Activated T-helper 2 cell treated with anti-CD3 and anti-CD28 coated beads, Interferon-gamma antibody, Interleukin-2, Interleukin-4, amounts not matched to agents 10 μg/mL and 5 μg/mL and 100 μg/mL, durations not matched to agents 14 hours and 24 hours and 36 hours (primary cell): ENCODE data around the gene MR1. TPM values are rescaled to one million over a fixed set of nuclear protein-coding genes. Genes with fewer than 3 reads are reported as not detected.

Experiments
- total RNA-seq: library from RNA; stranded (reverse); gene quantifications from 2 replicates; pipeline ENCODE4 v1.2.3, GENCODE V29; 2022

The MR1 gene
- total RNA-seq, 1 donor from 2014 or later = 13.8 TPM

Other genes starting within 250 kb of the MR1 start
- 0.09 and 0.14 TPM in 2 replicates for gene KIAA1614, start 121.1 kb upstream of the MR1 start, total RNA-seq
- gene STX6, start 11.1 kb upstream of the MR1 start, total RNA-seq = 31.2 and 31.4 TPM in 2 replicates
- gene IER5, start 54.7 kb downstream of the MR1 start, total RNA-seq = 44.3 and 44.6 TPM in 2 replicates